Cardiac fibroblast (primary cell): ENCODE results near the gene GARRE1.
"Not testable (repeated sequence)": the region's sequence is repeated elsewhere in the genome, so short reads cannot be mapped to it uniquely, and the experiment has no call there.

Experiments
- DNase-seq, 2 donors: peaks; one replicate each; pipeline versions ENCODE4 v3.0.0 to v3.0.0-alpha.2; 2010; ENCODE audit warnings: low read depth in 2 of 2
- H3K4me3 ChIP-seq, 2 donors: replicated peaks in 1 of 2; 1 replicate in 1 of 2; 2 replicates in 1 of 2; pipeline ENCODE4 v1.5.1; 2011; ENCODE audit warnings: low read depth in 2 of 2, low read length in 2 of 2, mild to moderate bottlenecking in 2 of 2, moderate library complexity in 1 of 2
- CTCF ChIP-seq: IDR thresholded peaks from one replicate; pipeline ENCODE4 v1.5.1; 2011; ENCODE audit warnings: low read depth, mild to moderate bottlenecking, low read length, inconsistent platforms

GARRE1 gene, protein sequence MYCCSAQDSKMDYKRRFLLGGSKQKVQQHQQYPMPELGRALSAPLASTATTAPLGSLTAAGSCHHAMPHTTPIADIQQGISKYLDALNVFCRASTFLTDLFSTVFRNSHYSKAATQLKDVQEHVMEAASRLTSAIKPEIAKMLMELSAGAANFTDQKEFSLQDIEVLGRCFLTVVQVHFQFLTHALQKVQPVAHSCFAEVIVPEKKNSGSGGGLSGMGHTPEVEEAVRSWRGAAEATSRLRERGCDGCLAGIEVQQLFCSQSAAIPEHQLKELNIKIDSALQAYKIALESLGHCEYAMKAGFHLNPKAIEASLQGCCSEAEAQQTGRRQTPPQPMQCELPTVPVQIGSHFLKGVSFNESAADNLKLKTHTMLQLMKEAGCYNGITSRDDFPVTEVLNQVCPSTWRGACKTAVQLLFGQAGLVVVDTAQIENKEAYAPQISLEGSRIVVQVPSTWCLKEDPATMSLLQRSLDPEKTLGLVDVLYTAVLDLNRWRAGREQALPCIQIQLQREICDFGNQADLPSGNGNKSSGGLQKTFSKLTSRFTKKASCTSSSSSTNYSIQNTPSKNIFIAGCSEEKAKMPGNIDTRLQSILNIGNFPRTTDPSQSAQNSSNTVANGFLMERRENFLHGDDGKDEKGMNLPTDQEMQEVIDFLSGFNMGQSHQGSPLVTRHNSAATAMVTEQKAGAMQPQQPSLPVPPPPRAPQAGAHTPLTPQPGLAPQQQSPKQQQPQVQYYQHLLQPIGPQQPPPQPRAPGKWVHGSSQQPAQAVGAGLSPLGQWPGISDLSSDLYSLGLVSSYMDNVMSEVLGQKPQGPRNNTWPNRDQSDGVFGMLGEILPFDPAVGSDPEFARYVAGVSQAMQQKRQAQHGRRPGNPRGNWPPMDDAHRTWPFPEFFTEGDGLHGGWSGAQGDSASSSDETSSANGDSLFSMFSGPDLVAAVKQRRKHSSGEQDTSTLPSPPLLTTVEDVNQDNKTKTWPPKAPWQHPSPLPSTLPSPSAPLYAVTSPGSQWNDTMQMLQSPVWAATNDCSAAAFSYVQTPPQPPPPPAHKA (N-terminal part only)

DNA sequence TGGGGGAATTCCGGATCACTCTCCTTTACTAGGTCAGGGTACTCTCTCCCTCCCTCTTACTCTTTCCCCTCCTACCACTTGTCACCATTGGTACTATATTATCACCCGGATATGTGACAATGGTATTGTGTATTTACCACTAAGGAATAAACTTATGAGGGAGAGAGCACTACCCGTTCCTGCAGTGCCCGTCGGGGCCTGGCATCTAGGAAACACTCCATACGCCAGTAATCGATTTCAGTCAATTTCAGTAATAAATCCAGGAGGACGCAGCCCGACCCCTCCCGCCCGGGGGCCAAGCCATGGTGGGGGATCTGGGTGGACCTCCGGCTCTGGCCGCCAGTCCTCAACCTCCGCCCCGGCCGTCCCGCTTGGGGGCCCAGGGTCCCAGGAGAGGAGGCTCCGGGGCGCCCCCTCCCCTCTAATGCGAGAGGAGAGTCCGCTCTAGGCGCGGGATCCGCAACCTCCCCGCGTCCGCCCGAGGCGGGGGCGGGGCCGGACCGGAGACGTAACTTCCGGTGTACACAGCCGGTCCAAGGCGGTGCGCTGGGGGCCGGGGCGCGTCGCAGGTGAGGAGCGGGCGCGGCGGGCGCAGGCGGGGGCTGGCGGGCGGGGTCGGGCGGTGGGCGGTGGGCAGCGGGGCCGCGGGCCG lies at the start of gene GARRE1:
TSS of gene GARRE1 (plus strand) at position 509 of the 652 bp plus-strand sequence. CDS start 45,920 bp downstream, outside the sequence.
- no peak for TF ChIP-seq CTCF
- H3K4me3 ChIP-seq, result peak within 1 kb of the TSS; percentile 80 to 84
- peak; percentile 58 to 67 for DNase-seq

GRCh38 chr19:34205324-34205723 lies 49.0 kb upstream of the GARRE1 start:
- not testable (repeated sequence) for H3K4me3 ChIP-seq, DNase-seq

GRCh38 chr19:34208291-34208884 lies 46.0 kb upstream of the GARRE1 start:
- no peak for TF ChIP-seq CTCF
- DNase-seq, result no peak
- no peak overlapping the region for H3K4me3 ChIP-seq

DNA sequence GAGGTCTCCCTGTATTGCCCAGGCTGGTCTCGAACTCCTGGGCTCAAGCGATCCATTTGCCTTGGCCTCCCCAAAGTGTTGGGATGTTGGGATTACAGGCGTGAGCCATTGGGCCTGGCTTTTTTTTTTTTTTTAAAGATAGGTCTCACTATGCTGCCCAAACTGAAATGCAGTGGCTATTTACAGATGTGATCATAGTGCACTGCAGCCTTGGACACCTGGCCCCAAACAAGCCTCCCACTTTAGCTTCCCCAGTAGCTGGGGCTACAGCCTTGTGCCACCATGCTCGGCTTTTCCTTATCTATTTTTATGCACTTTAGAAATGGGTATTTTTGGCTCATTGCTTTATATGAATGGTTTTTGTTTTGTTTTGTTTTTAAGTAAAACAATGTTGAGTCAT lies 44.6 kb upstream of the GARRE1 start:
- DNase-seq, result no peak
- no peak for TF ChIP-seq CTCF
- no peak overlapping the region for H3K4me3 ChIP-seq

DNA sequence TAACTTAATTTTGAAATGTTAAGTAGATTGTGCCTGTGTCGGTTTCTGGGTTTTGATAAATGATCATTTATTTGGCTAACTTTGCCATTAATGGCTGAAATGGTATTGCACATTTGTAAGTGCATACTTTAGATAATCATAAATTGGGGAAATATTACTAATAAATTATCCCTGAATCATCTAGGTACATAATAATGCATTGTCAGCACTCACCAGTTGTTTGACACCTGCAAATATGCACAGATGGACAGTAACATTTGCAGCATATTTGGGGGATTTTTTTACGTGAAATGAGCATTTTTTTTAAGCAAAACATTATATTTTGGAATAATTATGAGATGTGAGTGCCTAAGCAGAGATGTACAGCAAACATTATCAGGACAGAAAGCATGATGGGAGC lies 41.1 kb upstream of the GARRE1 start:
- TF ChIP-seq CTCF, result no peak
- no peak for DNase-seq
- no peak overlapping the region for H3K4me3 ChIP-seq

DNA sequence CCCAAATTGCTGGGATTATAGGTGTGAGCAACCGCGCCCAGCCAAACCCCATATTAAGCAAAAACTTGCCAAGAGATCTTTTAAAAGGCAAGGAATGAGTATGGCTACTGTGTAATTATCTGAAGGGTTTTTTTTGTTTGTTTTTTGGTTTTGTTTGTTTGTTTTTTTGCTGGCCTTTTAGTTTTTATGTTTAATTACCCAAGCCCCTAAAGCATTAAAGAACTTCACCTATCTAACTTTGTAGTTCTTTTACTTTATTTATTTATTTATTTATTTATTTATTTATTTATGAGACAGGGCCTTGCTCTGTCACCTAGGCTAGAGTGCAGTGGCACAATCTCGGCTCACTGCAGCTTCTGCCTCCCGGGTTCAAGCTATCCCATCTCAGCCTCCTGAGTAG lies 40.3 kb upstream of the GARRE1 start:
- H3K4me3 ChIP-seq, result no peak overlapping the region
- no peak for DNase-seq
- no peak for TF ChIP-seq CTCF
